MV-4-11 (cell line): Measurements from ENCODE around the gene TEX54.
"Not testable (repeated sequence)": the region's sequence is repeated elsewhere in the genome, so short reads cannot be mapped to it uniquely, and the experiment has no call there.

ENCODE experiments used
- DNase-seq: peaks from one replicate; lab custom pipeline; 2025; lab: John Stamatoyannopoulos, UW

Gene TEX54

DNA sequence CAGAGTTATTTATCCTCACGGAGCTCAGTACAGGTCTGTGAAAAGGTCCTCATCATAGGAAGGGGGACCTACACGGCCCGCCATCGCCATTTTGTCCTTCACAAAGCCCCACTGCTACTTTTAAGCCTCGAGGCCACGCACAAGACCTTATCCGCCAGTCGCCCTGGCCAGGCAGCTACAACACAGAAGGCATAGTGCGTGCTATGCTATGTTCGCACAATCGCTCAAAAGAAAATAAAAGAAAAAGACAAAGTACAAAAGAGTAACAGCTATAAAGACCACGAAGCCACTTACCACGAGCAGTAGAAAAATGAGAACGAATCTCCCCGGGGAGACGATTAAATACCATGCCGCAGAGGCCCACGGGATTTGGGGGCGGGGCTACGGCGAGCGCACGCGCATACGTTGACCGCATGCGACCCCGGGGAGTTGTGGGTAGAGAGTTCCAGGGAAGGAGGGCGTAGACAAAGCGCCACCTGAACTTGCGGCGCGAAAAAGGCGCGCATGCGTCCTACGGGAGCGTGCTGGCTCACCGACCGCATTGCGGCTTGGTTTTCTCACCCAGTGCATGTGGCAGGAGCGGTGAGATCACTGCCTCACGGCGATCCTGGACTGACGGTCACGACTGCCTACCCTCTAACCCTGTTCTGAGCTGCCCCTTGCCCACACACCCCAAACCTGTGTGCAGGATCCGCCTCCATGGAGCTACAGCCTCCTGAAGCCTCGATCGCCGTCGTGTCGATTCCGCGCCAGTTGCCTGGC is 23.1 kb upstream of the TEX54 start:
- peak; percentile 98 for DNase-seq

DNA sequence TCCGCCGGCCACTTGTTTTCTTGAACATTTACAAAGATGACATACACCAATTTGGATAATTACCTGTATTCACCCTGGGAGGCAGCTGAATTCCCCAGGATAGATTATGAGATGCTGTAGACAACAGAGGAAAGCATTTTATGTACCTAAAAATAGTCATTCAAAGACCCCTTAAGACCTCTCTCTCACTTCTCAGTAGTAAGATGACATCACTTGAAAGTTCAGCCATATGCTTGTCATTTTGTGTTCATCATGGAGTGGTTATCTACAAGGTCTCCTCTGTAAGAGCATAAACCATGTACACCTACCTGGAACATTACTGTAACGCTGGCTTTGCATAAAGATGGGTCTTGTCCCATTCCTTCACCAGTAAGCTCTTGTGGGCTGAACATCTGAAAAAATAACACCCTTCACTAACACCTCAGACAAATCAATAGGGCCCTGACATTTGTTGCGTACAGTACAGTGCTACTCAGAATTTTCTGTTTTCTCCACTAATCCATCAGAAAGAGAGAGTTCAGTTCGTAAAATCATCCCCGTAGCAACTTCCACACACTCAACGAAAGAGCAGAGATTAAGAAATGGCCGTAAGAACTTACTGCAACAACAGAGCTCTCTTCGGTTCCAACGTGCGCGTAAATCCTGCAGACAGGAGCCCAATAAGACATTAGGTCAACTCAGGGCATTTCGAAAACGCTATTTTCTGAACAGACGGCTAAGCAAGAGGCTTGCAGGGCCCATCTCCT is 22.4 kb upstream of the TEX54 start:
- DNase-seq, result no peak

DNA sequence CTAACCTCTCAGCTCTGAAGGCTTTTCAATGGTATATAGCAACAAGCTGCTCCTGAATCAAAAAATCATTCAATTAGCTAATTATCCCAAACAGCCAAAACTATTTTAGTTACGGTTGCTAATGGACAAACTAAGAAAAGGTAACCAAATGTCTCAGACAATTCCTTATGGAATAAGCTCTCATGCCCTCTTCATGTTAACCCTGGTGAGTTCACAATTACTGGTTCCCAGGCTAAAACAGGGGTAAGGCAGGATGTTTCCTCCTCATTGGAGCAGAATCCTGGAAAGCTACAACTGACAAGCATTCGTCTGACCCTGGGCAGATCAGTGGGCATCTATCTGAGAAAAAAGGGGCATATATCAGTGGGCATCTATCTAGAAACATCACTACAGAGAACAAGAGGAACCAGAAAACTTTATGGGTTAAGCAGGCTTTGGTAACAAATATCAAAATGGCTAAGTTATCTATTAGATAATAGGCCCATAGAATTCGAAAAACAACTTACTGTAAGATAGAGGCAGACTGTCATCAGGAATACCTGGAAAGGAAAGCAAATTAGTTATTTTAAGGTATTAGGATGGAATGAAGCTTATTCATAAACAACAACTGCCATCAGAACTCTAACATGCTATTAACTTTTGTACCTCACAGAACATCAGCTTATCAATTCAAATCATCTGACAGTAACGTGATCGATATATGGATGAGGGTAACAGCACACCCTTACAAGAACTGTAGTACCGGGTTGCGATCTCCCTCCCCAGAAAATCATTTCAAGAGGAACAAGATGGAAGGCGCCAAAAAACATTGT is 21.6 kb upstream of the TEX54 start:
- no peak for DNase-seq

DNA sequence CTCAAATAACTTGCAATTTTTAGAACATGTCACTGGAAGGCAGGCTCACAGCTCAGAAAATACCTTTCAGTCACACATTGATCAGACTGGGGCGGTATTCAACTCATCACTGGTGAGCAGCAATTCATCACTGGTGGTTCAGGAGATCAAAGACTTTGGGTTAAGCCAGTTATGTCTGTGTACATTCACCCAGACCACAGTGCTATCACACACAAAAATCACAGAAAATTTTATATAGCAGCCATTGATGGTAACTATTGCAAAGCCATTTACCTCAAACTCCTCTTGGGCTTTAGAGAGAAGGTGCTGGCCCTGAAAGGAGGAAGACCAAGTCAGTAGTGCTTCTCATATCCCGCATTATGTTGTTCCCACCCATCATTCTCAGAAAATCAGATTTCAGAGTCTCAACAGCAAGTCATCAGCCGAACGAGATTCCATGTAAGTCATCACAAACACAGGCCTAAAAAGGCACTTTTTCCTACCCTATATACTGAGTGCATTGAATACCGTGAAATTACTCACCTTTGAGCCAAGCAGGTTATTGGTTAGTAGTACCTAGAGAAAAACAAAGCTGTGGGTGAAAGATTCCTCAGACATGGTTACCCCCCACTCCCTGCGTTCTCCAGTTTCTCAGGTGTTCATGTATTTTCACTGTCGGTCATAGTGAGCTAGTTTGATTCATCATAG is 20.8 kb upstream of the TEX54 start:
- DNase-seq, result no peak

DNA sequence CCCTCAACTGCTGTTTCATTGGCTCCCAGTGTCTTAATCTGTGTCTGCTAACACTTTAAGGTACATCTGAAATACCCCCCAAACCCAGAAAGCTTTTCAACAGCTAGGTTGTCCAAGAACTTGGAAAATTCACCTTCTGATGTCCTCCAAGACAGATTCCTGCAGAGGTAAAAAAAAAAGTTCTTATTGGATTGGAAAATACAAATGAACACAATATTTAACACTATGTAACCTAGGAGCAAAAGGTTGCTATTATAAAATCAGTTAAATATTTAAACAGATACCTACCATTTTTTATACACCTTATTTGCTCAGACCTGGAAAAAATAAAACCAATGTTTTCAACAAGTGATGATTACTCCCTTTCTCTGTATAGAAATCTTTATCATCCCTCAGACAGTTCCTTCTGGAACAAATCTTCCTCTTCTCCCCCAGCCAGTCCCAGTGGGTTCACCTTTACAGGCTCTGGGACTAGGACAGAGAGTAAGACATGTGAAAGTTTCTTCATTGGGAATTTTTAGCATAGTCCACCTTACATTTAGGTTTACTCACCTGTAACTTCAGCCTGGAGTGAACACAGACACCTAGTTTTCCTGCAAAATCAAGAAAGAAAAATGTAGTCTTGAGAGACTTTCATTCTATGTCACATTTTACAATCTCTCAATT is 20.0 kb upstream of the TEX54 start:
- no peak for DNase-seq

DNA sequence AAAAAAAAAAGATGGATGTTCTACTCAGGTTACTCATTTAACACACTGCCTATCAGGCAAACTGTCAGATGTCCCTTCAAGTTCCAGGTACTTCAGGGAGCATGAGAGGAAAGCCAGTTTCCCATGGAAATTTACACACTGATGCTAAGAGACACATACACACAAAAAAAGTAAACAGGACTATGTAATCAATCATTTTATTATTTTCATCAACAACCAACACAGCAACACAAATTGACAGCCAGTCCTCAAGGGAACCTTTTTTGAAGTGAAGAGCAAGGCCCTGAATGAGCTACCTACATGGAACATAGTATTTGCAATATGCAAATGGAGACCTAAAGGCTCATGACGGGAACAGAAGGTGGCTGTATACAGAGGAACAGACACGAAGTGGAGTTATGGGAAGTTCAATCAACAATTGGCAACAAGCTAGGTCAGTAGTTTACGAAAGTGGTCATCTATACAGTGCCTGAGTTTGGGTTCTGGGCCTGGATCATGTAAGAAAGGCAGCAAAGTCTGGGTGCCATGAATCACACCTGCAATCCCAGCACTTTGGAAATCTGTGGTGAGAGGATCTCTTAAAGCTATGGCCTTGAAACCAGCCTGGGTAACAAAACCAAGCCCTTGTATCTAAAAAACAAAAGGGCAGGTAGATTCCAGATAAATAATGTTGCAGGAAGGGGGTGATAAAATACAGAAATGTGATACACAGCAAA is 19.3 kb upstream of the TEX54 start:
- DNase-seq, result no peak

DNA sequence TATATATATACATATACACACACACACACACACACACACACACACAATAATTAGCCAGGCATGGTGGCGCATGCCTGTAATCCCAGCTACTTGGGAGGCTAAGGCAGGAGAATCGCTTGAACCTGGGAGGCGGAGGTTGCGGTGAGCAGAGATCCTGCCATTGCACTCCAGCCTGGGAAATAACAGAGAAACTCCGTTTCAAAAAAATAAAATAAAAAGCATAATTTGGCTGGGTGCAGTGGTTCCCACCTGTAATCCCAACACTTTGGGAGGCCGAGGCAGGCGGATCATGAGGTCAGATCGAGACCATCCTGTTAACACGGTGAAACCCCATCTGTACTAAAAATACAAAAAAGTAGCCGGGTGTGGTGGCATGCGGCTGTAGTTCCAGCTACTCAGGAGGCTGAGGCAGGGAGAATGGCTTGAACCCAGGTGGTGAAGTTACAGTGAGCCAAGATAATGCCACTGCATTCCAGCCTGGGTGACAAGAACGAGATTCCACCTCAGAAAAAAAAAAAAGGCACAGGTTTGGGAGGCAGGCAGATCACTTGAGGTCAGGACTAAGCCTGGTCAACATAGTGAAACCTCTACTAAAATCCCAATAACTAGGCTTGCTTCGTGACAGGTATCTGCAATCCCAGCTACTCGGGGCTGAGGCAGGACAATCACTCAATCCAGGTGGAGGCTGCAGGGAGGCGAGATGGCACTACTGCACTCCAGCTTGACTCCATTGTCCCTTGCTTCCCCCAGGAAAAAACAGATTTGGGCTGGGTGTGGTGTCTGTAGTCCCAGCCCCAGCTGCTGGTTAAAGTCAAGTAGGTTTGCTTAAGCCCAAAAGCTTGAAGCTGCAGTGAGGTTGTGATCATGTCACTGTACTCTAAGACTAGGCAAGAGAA is 18.5 kb upstream of the TEX54 start:
- peak; percentile 54 for DNase-seq

DNA sequence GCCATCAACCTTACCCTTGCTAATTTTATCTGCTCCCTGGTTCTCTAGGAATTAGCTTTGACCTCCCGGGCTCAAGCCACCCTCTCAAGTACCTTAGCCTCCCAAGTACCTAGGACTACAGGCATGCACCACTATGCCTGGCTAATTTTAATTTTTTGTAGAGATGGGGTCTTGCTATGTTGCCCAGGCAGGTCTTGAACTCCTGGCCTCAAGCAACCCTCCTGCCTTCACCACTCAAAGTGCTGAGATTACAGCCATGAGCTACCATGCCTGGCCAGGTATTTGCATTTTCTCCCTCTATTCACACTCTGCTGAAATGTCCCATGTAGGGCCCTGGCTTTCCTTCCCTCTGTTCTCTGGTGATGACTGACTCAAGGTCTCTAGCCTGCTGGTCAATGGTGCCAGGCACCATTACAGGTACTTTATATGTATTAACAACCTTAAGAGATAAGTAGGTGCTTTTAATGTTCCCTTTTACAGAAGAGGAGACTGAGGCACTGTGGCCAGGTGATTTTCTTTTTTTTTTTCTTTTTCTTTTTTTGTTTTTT is 15.2 kb upstream of the TEX54 start:
- DNase-seq, result no peak

DNA sequence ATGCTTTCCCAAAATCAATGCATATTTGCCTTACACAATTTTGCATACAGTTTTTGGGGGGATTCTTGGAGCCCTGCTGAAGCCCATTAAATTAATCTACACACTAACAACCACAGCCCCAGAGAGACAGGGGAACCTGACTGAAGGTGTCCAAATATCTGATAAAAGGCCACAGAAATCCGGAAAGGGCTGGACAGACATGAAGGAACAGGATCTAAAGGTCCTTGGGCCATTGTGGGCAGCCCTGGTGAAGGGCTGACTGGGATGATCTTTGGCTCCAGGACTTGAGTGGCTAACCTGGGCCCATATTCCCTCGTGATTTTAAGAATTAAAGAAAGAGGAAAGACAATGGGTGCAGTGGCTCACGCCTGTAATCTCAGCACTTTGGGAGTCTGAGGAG is 13.5 kb upstream of the TEX54 start:
- DNase-seq, result no peak

DNA sequence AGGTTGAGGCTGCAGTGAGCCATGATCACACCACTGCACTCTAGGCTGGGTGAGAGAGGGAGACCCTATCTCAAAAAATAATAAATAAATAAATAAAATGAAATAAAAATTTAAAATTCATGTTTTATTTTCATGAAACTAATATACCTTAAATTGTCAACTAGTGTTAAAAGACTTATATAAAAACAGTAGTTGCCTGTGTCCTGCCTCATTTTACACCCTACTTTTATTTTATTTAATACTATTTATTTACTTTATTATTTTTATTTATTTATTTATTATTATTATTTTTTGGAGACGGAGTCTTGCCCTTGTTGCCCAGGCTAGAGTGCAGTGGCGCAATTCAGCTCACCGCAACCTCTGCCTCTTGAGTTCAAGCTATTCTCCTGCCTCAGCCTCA is 11.5 kb upstream of the TEX54 start:
- no peak for DNase-seq

DNA sequence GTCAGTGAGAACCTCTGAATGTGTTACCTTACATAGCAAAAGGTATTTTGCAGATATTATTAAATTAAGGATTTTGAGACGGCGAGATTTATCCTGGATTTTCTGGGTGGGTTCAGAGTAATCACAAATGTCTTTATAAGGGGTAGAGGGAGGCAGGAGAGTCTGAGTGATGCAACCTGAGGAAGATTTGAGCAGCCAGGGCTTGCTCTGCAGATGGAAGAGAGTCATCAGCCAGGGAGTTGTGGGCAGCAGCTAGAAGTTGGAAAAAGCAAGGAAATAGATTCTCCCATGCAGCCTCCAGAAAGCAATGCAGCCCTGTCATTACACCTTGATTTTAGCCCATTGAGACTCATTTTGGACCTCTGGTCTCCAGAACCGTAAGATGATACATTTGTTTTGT is 10.8 kb upstream of the TEX54 start:
- peak; percentile 10 for DNase-seq

DNA sequence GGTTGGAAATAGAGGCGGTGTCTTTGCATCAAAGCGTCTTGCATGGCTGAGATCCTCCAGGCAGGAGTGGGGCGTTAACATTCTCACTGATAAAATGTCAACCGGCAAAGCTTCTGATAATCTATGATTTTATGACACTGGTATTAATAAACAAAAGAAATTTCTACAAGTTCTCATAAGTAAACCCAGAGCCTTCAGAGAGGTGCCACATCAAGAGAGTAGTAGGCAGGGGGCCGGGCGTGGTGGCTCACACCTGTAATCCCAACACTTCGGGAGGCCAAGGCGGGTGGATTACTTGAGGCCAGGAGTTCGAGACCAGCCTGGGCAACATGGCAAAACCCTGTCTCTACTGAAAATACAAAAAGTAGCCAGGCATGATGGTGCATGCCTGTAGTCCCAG is 10.2 kb upstream of the TEX54 start:
- not testable (repeated sequence) for DNase-seq

DNA sequence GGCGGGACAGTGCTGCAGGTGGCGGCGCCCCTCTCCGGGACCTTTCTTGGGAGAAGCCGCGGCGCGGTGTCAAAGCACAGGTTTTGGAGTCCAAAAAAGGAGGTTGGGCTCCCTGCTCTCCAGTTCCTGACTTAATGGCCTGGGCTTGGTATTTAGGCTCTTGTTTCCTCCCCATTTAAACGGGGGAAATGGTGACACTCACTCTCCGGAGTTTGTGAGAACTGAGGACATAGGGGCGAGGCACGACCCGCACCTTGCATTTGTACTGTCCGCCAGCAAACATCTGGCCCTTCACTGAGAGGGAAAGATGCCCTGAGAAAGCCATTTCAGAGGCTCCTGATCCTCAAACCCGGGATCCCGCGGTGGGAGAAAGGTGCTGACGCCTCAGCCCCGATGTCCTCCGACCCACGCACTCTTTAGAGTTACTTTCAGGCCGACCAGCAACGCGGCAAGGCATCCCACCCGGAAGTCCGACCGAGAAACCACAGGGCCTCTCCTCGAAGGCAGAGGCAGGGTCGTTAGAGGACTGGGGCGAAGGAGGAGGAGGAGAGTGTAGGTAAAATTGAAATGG is 9.6 kb upstream of the TEX54 start:
- DNase-seq, result no peak

DNA sequence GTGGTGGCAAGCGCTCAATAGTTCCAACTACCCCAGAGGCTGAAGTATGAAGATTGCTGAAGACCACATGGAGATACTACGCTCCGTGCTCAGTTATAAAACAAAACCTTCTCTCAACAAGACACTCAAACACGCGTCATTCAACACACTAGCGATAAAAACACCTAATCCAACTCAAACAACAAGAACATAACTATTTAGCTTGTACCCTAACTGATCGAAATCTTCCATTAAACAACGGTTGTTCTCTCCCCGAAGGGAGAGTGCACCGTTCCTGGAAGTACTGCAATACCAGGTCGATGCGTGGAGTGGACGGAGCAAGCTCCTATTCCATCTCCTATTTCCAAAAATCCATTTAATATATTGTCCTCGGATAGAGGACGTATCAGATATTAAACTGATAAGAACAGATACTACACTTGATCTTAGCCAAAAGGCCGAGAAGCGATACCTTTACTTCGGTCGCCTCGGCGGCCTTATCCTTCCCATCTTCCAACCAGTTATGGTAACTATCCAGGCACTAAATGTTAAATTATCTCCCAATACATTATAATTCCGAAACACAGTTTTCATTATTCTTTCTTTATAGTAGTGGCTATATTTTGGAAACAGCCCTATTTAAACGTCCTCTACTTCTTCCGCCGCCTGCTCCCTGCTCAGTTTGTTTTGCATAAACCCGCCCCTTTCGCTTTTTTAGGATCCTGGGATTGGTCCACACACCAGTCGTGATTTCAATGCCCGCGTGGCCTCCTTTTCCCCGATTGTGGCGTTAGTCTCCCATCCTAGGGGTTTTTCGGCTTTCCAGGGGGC is 8.9 kb upstream of the TEX54 start:
- peak; percentile 100 for DNase-seq

DNA sequence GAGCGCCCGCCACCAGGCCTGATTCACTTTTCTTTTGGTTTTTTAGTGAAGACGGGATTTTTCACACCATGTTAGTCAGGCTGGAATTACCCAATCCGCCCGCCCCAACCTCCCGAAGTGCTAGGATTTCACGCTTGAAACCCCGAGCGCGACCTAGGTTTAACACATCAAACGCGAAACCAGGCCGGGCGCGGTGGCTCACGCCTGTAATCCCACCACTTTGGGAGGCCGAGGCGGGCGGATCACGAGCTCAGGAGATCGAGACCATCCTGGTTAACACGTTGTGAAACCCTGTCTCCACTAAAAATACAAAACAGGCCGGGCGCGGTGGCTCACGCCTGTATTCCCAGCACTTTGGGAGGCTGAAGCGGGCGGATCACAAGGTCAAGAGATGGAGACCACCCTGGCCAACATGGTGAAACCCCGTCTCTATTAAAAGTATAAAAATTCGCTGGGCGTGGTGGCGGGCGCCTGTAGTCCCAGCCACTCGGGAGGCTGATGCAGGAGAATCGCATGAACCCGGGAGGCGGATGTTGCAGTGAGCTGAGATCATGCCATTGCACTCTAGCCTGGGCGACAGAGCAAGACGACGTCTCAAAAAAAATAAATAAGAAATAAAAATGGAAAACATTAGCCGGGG is 8.2 kb upstream of the TEX54 start:
- DNase-seq, result peak; percentile 75

DNA sequence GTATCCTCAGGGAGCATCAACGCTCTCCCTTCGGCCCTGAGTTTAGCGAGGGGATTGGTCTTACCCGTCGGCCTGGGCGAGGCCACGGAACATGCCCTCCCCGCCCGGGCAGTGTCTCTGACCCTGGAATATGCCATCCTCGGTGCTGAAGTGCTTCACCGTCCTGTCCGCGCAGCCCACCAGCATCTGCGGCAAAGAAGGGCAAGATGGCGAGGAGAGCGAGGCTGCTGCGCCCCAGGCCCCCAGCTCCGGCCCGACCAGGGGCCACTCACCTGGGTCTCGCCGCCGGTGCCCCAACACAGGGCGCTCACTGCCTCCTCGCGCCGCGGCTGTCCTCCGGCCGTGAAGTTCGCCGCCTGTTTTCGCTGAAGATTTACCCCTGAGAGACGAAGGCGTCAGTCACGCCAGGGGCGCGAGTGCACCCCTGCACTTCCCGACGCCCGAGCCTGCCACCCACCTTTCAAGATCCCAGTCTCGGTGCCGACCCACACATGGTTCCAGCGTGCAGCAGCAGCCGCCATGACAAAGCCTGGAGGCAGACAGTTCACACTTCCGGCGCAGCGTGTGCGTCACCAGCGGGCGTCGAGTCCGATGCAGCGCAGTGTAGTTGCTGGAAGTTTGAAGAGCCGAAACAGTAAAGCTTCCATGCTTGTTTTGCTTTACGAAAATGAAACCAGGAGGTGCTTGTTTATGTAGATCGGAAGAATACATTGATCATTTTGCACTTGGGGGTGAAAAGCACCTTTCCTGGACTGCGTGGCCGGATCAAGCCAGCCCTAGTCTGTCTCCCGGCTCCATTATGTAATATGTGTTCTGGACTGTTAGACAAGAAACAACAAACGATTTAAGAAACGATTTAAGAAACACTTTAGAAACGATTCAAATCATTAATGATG is 6.7 kb upstream of the TEX54 start, which contains the start of gene WDR74:
TSS of gene WDR74 (minus strand) at position 541 of the 896 bp plus-strand sequence. CDS start at position 521, 20 bp downstream.
- peak; percentile 93 for DNase-seq

DNA sequence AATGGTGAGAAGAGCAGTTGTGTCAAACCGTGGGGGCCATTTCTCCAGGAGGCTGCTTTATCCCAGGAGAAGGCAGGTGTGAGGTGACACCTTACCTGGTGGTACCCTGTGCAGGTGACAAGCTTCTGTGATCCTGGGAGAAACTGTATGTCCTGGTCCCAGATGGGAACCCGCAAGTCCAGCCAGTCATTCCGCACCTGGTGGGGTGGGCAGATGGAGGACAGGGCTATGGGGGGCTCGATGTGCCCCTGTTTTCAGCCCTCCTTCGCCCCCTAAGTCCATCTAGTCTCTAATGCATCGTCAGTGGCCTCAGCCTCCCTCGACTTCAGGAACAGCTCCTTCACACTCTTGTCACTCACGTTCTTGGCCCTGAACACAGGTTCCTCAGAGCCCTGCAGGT is 2.7 kb upstream of the TEX54 start:
- no peak for DNase-seq
